Lung (tissue), 12 donors: ENCODE measurements around the gene FARP1. TPM values are rescaled to one million over a fixed set of nuclear protein-coding genes. Genes with fewer than 3 reads are reported as not detected.

Experiments
- ATAC-seq: fragments of 200-7000 bp; cut with Tn5 transposase; one replicate; pipeline ENCODE4 v1.9.1; 2020; ENCODE audit warnings: moderate number of reproducible peaks; ENCODE audit not compliant: insufficient read depth, low FRiP score
- DNase-seq, 3 donors: peaks; one replicate each; pipeline ENCODE4 v3.0.0-alpha.2; 2013 to 2017
- H3K27ac ChIP-seq, 2 donors: one replicate each; pipeline ENCODE4 v1.5.1; 2013; ENCODE audit warnings: mild to moderate bottlenecking in 2 of 2, moderate library complexity in 2 of 2, control low read depth in 1 of 2, inconsistent platforms in 1 of 2, low read depth in 1 of 2, low read length in 1 of 2
- H3K27me3 ChIP-seq, 3 donors: one replicate each; pipeline ENCODE4 v1.5.1; 2013; ENCODE audit warnings: low read length in 2 of 3; ENCODE audit not compliant: control insufficient read depth in 3 of 3, insufficient read depth in 3 of 3
- H3K36me3 ChIP-seq, 4 donors: one replicate each; pipeline ENCODE4 v1.5.1; 2013; ENCODE audit warnings: low read length in 4 of 4, mild to moderate bottlenecking in 1 of 4, moderate library complexity in 1 of 4; ENCODE audit not compliant: control insufficient read depth in 4 of 4, insufficient read depth in 4 of 4
- H3K4me1 ChIP-seq, 5 donors: one replicate each; pipeline ENCODE4 v1.5.1; 2013; ENCODE audit warnings: low read length in 5 of 5, mild to moderate bottlenecking in 2 of 5, moderate library complexity in 1 of 5; ENCODE audit not compliant: control insufficient read depth in 5 of 5, insufficient read depth in 5 of 5
- H3K4me3 ChIP-seq: one replicate; pipeline ENCODE4 v1.5.1; 2013; ENCODE audit warnings: mild to moderate bottlenecking, control low read depth, moderate library complexity
- H3K9ac ChIP-seq, 2 donors: one replicate each; pipeline ENCODE4 v1.5.1; 2013; ENCODE audit warnings: low read length in 2 of 2, control low read depth in 1 of 2; ENCODE audit not compliant: insufficient read depth in 1 of 2
- H3K9me3 ChIP-seq, 4 donors: one replicate each; pipeline ENCODE4 v1.5.1; 2013; ENCODE audit warnings: low read length in 3 of 4, mild to moderate bottlenecking in 1 of 4, moderate library complexity in 1 of 4; ENCODE audit not compliant: control insufficient read depth in 4 of 4, insufficient read depth in 3 of 4
- CTCF ChIP-seq: IDR thresholded peaks from 2 replicates; pipeline ENCODE4 v1.5.1; 2012; ENCODE audit warnings: mild to moderate bottlenecking; ENCODE audit errors: control extremely low read depth, extremely low read depth
- WGBS, 2 donors: extraction: QIAGEN DNeasy Blood & Tissue Kit; methylation state at CpG; one replicate each; pipeline ENCODE4 v1.1.7; 2013; 5-methylcytosine and 5-hydroxymethylcytosine counted together
- polyA plus RNA-seq, 2 donors: library from polyadenylated mRNA; stranded (reverse); fragments of 200-250 nt; gene quantifications; one replicate each; pipeline ENCODE4 v1.2.1, GENCODE V29; 2013
- total RNA-seq, 2 donors: library from RNA; depleted of rRNA in 1 of 2; stranded (reverse); fragments of >200 nt in 1 of 2; gene quantifications; one replicate each; pipeline ENCODE4 v1.2.1, GENCODE V29; 2014 to 2021
- donor health status: control.
- donor health status: control.
- donor health status: Bipolar disorder and iron deficiency.
- donor health status: healthy.
- donor health status: DM: yes; HTN: yes; CAD: no.

FARP1 gene
- total and polyA plus RNA-seq, 4 donors, result 20.8 to 102 (median 54.4) TPM

- WGBS, 2 donors, result 67 to 77% methylated on average over 4 of the region's 4 CpGs
- no peak overlapping the region for H3K9ac ChIP-seq
- no peak for ATAC-seq
Observed at GRCh38 chr13:98284679-98285078, 141.8 kb downstream of the FARP1 start.

GRCh38 chr13:98285317-98285716 lies 142.4 kb downstream of the FARP1 start:
- no peak for DNase-seq
- no peak for ATAC-seq

More at GRCh38 chr13:98284679-98285078, 141.8 kb downstream of the FARP1 start:
- no peak for TF ChIP-seq CTCF
- no peaks in the 10 kb centered on the region for H3K36me3 ChIP-seq
- H3K27me3 ChIP-seq, result no peaks in the 10 kb centered on the region
- H3K4me3 ChIP-seq, result no peak overlapping the region
- DNase-seq, result no peak
- peaks cover 0 to 13% (median 2%) of the 10 kb centered on the region in 5 donors for H3K4me1 ChIP-seq
- no peak overlapping the region for H3K27ac ChIP-seq
- no peaks in the 10 kb centered on the region for H3K9me3 ChIP-seq

GRCh38 chr13:98285852-98286594 lies 143.1 kb downstream of the FARP1 start:
- no peak overlapping the region for H3K4me3 ChIP-seq
- ATAC-seq (no peak), DNase-seq (no peak)
- no peaks in the 10 kb centered on the region for H3K9me3 ChIP-seq
- H3K9ac ChIP-seq, result no peak overlapping the region
- H3K27ac ChIP-seq, result no peak overlapping the region
- no peak for TF ChIP-seq CTCF
- 87 to 89% methylated on average over 12 of the region's 12 CpGs for WGBS, 2 donors
- H3K4me1 ChIP-seq, result peaks cover 0 to 9% (median 2%) of the 10 kb centered on the region in 5 donors
- H3K36me3 ChIP-seq, result peaks cover 0 to 3% (median 0%) of the 10 kb centered on the region in 4 donors
- no peaks in the 10 kb centered on the region for H3K27me3 ChIP-seq

More at GRCh38 chr13:98285317-98285716, 142.4 kb downstream of the FARP1 start:
- H3K27ac ChIP-seq, result no peak overlapping the region
- 75 to 78% methylated on average over 4 of the region's 4 CpGs for WGBS, 2 donors
- TF ChIP-seq CTCF, result no peak
- no peaks in the 10 kb centered on the region for H3K9me3 ChIP-seq
- no peak overlapping the region for H3K9ac ChIP-seq
- H3K4me3 ChIP-seq, result no peak overlapping the region
- H3K36me3 ChIP-seq, result no peaks in the 10 kb centered on the region
- H3K4me1 ChIP-seq, result peaks cover 0 to 9% (median under 1%) of the 10 kb centered on the region in 5 donors
- H3K27me3 ChIP-seq, result no peaks in the 10 kb centered on the region
